Astrocyte (in vitro differentiated cells and primary cell): ENCODE results near the gene MREG. TPM values are rescaled to one million over a fixed set of nuclear protein-coding genes. Genes with fewer than 3 reads are reported as not detected.

ENCODE experiments used
- DNase-seq: peaks from one replicate; pipeline ENCODE4 v3.0.0-alpha.2; 2010; ENCODE audit warnings: low read depth
- FAIRE-seq: peaks from 2 replicates; lab custom pipeline; 2011; peaks lifted over from hg19 to GRCh38; lab: Jason Lieb, UNC
- H2AFZ ChIP-seq: 2 replicates; pipeline ENCODE4 v1.6.0; 2012; ENCODE audit warnings: low read depth, low read length, inconsistent platforms
- H3K27ac ChIP-seq: 2 replicates; pipeline ENCODE4 v1.5.1; 2011; ENCODE audit warnings: low read depth, low read length, inconsistent platforms
- H3K27me3 ChIP-seq: 2 replicates; pipeline ENCODE4 v1.6.0; 2011; ENCODE audit warnings: low read length, inconsistent platforms; ENCODE audit not compliant: insufficient read depth
- H3K36me3 ChIP-seq: 2 replicates; pipeline ENCODE4 v1.5.1; 2011; ENCODE audit warnings: low read length, inconsistent platforms; ENCODE audit not compliant: insufficient read depth
- H3K4me1 ChIP-seq: 2 replicates; pipeline ENCODE4 v1.5.1; 2011; ENCODE audit warnings: low read length, inconsistent platforms; ENCODE audit not compliant: insufficient read depth
- H3K4me2 ChIP-seq: 2 replicates; pipeline ENCODE4 v1.6.0; 2012; ENCODE audit warnings: low read length, inconsistent platforms
- H3K4me3 ChIP-seq: 2 replicates; pipeline ENCODE4 v1.5.1; 2011; ENCODE audit warnings: low read depth, mild to moderate bottlenecking, low read length, inconsistent platforms; ENCODE audit not compliant: insufficient read depth
- H3K79me2 ChIP-seq: 2 replicates; pipeline ENCODE4 v1.6.0; 2012; ENCODE audit warnings: mild to moderate bottlenecking, low read length, inconsistent platforms; ENCODE audit not compliant: insufficient read depth
- H3K9ac ChIP-seq: 2 replicates; pipeline ENCODE4 v1.6.0; 2012; ENCODE audit warnings: mild to moderate bottlenecking, low read length, inconsistent platforms
- H3K9me3 ChIP-seq: 2 replicates; pipeline ENCODE4 v1.5.1; 2012; ENCODE audit warnings: low read depth, mild to moderate bottlenecking, low read length, inconsistent platforms; ENCODE audit not compliant: insufficient read depth
- H4K20me1 ChIP-seq: 2 replicates; pipeline ENCODE4 v1.6.0; 2012; ENCODE audit warnings: low read length, inconsistent platforms; ENCODE audit not compliant: insufficient read depth
- H3K27ac Mint-ChIP-seq: one replicate; pipeline ENCODE4 v1.8.0; 2021; ENCODE audit warnings: mild to moderate bottlenecking, mixed read lengths; ENCODE audit not compliant: unreplicated experiment
- H3K27me3 Mint-ChIP-seq: one replicate; pipeline ENCODE4 v1.8.0; 2021; ENCODE audit warnings: low read depth, mixed read lengths; ENCODE audit not compliant: unreplicated experiment
- H3K36me3 Mint-ChIP-seq: one replicate; pipeline ENCODE4 v1.8.0; 2021; ENCODE audit warnings: low read depth, mixed read lengths; ENCODE audit not compliant: unreplicated experiment
- H3K4me1 Mint-ChIP-seq: one replicate; pipeline ENCODE4 v1.8.0; 2021; ENCODE audit warnings: low read depth, mixed read lengths; ENCODE audit not compliant: unreplicated experiment
- H3K4me3 Mint-ChIP-seq: one replicate; pipeline ENCODE4 v1.8.0; 2021; ENCODE audit warnings: mild to moderate bottlenecking, moderate library complexity, mixed read lengths; ENCODE audit not compliant: unreplicated experiment
- H3K9me3 Mint-ChIP-seq: one replicate; pipeline ENCODE4 v1.8.0; 2021; ENCODE audit warnings: mild to moderate bottlenecking, mixed read lengths; ENCODE audit not compliant: unreplicated experiment
- EZH2 ChIP-seq: IDR thresholded peaks from 2 replicates; pipeline ENCODE4 v1.6.1; 2012; ENCODE audit warnings: mild to moderate bottlenecking, low read length, inconsistent platforms; ENCODE audit not compliant: insufficient read depth
- total RNA-seq: library from RNA; stranded (reverse); gene quantifications from 2 replicates; pipeline ENCODE4 v1.2.1, GENCODE V29; 2021
- TF ChIP-seq, protein P1 (sequence below): IDR thresholded peaks from 2 replicates; pipeline ENCODE4 v1.5.1; 2011; ENCODE audit warnings: low read depth, mild to moderate bottlenecking, inconsistent platforms, low read length, moderate library complexity; ENCODE audit not compliant: insufficient read depth

MREG gene
- total RNA-seq, 1 donor from 2014 or later, result 7.8 TPM

DNA sequence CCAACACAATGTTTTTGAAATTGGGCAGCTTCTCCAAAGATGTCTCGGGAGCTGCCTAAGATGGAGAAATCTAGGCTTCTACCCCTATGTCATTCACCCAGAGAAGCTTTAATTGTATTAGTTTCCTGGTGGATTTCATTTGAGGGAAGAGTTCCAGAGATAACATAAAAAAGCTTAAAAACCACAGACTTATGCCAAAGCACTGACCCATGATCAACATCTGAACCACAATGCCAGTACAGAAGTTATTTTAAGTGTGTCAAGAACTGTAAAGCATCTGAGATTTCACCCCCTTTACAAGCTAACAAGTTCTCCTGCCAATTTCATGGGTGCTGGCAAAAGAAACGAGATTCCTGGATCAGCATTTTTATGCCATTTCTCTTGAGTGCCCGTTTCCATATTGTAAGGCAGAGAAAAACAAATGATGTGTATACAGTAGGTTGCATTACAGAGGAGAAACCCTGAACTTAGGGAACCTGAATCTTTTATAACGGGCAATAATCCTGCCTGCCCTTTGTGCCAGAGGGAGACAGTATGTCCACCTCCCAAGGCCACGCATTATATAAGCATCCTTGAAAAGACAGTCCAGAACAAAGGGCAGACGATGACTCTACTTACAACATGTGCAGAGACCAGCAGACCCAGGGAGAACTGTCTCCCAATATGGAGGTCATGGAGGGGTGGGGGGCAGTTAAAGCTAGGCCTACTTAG, 44.1 kb downstream of the MREG start:
- Histone ChIP-seq H3K36me3 (no peaks in the 10 kb centered on the region), H3K4me3 (no peak overlapping the region), H3K27ac (no peak overlapping the region), H3K4me2 (no peak overlapping the region), H2AFZ (no peak overlapping the region), H3K9ac (no peak overlapping the region), H3K79me2 (no peaks in the 10 kb centered on the region), H4K20me1 (peaks cover 6% of the 10 kb centered on the region), H3K9me3 (no peaks in the 10 kb centered on the region), H3K4me1 (no peaks in the 10 kb centered on the region), H3K27me3 (no peaks in the 10 kb centered on the region)
- DNase-seq (peak; percentile 72), FAIRE-seq (no peak)
- Mint-ChIP-seq H3K27ac (no peak overlapping the region), H3K27me3 (no peaks in the 10 kb centered on the region), H3K4me1 (peaks cover 8% of the 10 kb centered on the region), H3K4me3 (no peak overlapping the region), H3K9me3 (no peaks in the 10 kb centered on the region), H3K36me3 (peaks cover 2% of the 10 kb centered on the region)
- TF ChIP-seq EZH2, result no peak
- TF ChIP-seq, protein P1, sequence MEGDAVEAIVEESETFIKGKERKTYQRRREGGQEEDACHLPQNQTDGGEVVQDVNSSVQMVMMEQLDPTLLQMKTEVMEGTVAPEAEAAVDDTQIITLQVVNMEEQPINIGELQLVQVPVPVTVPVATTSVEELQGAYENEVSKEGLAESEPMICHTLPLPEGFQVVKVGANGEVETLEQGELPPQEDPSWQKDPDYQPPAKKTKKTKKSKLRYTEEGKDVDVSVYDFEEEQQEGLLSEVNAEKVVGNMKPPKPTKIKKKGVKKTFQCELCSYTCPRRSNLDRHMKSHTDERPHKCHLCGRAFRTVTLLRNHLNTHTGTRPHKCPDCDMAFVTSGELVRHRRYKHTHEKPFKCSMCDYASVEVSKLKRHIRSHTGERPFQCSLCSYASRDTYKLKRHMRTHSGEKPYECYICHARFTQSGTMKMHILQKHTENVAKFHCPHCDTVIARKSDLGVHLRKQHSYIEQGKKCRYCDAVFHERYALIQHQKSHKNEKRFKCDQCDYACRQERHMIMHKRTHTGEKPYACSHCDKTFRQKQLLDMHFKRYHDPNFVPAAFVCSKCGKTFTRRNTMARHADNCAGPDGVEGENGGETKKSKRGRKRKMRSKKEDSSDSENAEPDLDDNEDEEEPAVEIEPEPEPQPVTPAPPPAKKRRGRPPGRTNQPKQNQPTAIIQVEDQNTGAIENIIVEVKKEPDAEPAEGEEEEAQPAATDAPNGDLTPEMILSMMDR, result no peak

DNA sequence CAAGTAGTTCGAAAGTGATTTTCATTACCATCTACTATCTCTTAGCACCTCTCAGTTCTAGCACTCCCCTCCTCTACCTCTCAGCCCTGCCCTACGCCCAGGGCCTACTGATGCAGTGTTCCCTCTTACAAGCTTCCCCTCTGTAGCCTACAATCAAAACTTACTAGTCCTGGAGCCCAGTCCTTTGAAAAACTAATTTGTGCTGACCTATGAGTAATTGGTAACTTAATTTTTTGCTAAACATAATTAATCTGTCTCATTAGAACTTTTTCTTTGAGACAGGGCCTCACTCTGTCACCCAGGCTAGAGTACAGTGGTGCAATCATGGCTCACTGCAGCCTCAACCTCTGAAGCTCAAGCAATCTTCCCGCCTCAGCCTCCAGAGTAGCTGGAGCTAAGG, 44.9 kb downstream of the MREG start:
- no peak overlapping the region for H3K9ac ChIP-seq
- no peak for FAIRE-seq
- Mint-ChIP-seq H3K4me3 (no peak overlapping the region), H3K27me3 (no peaks in the 10 kb centered on the region), H3K9me3 (no peaks in the 10 kb centered on the region), H3K36me3 (peaks cover 2% of the 10 kb centered on the region), H3K27ac (no peak overlapping the region), H3K4me1 (peaks cover 5% of the 10 kb centered on the region)
- H3K4me1 ChIP-seq, result no peaks in the 10 kb centered on the region
- no peak overlapping the region for H3K4me3 ChIP-seq
- no peaks in the 10 kb centered on the region for H3K36me3 ChIP-seq
- no peaks in the 10 kb centered on the region for H3K79me2 ChIP-seq
- TF ChIP-seq EZH2, result no peak
- TF ChIP-seq, protein P1, result no peak
- DNase-seq, result no peak
- H3K27me3 ChIP-seq, result no peaks in the 10 kb centered on the region
- H2AFZ ChIP-seq, result no peak overlapping the region
- peaks cover 6% of the 10 kb centered on the region for H4K20me1 ChIP-seq
- no peak overlapping the region for H3K27ac ChIP-seq
- H3K9me3 ChIP-seq, result no peaks in the 10 kb centered on the region
- H3K4me2 ChIP-seq, result no peak overlapping the region

DNA sequence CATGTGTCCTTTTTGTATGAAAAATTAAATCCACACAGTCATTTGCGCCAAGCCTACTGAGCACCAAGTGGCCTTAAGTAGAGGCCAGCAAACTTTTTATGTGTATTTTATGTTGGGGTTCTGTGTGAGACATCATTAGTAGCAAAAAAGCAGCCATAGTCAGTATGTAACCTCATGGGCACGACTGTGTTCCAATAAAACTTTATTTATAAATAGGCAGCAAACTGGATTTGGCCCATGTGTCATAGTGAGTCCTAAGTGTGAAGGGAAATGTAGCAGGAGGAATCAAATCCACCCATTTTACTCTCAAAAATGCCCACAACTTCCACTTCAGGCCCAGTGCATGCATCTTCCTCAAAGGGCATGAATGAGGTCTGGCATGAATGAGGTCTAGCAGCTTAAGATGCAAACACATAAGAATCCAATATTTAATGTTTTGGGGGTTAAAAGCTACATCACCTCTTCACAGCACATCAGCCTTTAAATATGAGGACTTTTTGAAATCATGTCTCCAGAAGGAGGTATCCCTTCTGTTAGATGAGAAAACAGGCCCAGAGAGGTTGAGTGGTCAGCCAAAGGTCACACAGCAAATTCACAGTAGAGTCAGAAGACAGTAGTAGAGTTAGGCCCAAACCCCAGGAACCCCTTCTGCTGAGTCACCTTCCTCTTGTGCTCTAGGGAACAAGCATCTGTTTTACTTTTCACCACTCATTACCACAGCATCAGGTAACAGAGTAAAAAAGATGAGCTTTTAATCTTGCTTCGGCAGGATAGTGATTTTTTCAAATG, 45.6 kb downstream of the MREG start:
- Mint-ChIP-seq H3K4me3 (no peak overlapping the region), H3K9me3 (no peaks in the 10 kb centered on the region), H3K27me3 (no peaks in the 10 kb centered on the region), H3K4me1 (peaks cover 5% of the 10 kb centered on the region), H3K36me3 (peaks cover 2% of the 10 kb centered on the region), H3K27ac (no peak overlapping the region)
- DNase-seq, result no peak
- Histone ChIP-seq H3K9me3 (no peaks in the 10 kb centered on the region), H3K27ac (no peak overlapping the region), H3K9ac (no peak overlapping the region), H3K4me1 (no peaks in the 10 kb centered on the region), H3K4me3 (no peak overlapping the region), H3K27me3 (no peaks in the 10 kb centered on the region), H2AFZ (no peak overlapping the region), H4K20me1 (peaks cover 6% of the 10 kb centered on the region), H3K4me2 (no peak overlapping the region), H3K36me3 (no peaks in the 10 kb centered on the region), H3K79me2 (no peaks in the 10 kb centered on the region)
- no peak for FAIRE-seq
- TF ChIP-seq EZH2, result no peak
- TF ChIP-seq, protein P1, result no peak
